ENCODE measurements around the gene FAM120A.

GRCh38 chr9:93591301-93592007 lies 140.0 kb downstream of the FAM120A start:
- TF ChIP-seq CTCF (IDR thresholded peaks at IDR 0.05) (no peak), POLR2AphosphoS5 (IDR thresholded peaks at IDR 0.05; ENCODE audit: low read depth, low read length) (no peak)
